HG03565 (cell line): ENCODE measurements around the gene DBNDD2.

Source experiments
- ATAC-seq: cut with Tn5 transposase; IDR thresholded peaks from one replicate; pipeline ENCODE4 v1.9.1; 2021; ENCODE audit warnings: mild to moderate bottlenecking, moderate library complexity; ENCODE audit not compliant: unreplicated experiment

DBNDD2 gene

DNA sequence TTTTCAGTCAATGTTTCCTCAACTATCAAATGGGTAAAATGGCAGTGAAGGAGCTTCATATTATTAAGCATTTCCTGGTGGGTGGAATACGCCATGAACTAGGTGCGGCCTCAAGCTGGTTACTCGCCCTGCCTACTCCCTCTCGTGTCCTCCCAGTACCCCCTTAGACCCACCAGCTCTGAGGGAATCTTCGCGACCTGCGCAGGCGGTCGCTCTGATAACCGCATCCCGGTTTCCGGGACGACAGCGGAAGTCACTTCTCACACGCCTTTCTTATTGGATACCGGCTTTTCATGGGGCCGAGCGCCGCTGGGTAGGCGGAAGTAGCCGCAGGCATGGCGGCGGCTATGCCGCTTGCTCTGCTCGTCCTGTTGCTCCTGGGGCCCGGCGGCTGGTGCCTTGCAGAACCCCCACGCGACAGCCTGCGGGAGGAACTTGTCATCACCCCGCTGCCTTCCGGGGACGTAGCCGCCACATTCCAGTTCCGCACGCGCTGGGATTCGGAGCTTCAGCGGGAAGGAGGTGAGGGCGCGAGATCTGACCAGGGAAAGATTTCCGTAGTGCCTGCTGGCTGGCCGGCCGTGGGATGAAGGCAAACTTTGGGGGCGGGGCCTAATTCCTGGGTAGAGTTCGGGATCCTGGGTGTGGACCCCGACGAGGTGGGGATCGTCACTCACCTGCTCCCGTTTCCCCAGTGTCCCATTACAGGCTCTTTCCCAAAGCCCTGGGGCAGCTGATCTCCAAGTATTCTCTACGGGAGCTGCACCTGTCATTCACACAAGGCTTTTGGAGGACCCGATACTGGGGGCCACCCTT lies 7.9 kb downstream of the DBNDD2 start, which contains the start of gene PIGT:
PIGT (plus strand) TSS at position 320 of the 816 bp plus-strand sequence; CDS start at position 336, 16 bp downstream.
- peak; percentile 53 for ATAC-seq

DNA sequence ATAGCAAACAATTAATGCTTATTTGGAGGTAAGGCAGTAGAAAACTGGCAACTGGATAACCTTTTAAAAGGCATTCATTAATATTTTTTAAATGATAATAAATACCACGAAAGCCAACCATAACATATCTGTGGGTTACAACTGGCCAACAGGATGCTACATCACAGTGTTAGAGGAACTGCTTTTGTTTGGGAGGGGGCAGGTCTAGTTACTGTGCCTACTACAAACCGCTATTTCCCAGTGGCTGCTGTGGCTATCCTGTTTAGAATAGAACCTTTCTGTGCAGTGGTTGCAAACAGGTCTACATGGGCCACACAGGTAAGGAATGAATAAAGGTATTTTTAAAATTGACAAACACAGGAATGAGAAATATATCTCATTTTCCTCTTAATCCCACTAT lies 8.8 kb downstream of the DBNDD2 start:
- no peak for ATAC-seq

- peak; percentile 75 for ATAC-seq
Observed at GRCh38 chr20:45419188-45420091, 11.4 kb downstream of the DBNDD2 start.

DNA sequence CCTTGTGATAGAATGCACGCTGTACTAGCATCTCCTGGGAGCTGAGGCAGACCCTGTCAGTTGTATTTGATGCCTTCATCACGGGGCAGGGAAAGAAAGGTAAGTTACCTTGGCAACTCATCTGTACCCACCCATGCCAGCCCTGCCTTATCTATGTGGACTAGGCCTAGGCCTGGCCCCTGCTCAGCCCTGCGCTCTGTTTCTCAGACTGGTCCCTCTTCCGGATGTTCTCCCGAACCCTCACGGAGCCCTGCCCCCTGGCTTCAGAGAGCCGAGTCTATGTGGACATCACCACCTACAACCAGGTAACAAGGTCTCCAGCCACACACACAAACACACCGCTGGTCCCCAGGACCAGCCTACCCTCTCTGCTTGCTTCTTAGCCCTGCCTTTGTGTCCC lies 12.0 kb downstream of the DBNDD2 start:
- ATAC-seq, result no peak

- no peak for ATAC-seq
Observed at GRCh38 chr20:45423700-45424099, 15.6 kb downstream of the DBNDD2 start.

DNA sequence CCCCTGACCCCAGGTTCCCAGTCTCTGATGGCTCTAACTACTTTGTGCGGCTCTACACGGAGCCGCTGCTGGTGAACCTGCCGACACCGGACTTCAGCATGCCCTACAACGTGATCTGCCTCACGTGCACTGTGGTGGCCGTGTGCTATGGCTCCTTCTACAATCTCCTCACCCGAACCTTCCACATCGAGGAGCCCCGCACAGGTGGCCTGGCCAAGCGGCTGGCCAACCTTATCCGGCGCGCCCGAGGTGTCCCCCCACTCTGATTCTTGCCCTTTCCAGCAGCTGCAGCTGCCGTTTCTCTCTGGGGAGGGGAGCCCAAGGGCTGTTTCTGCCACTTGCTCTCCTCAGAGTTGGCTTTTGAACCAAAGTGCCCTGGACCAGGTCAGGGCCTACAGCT lies 17.5 kb downstream of the DBNDD2 start:
- no peak for ATAC-seq

GRCh38 chr20:45426320-45427016 lies 18.4 kb downstream of the DBNDD2 start:
- no peak for ATAC-seq

- ATAC-seq, result no peak
Observed at GRCh38 chr20:45427236-45428149, 19.4 kb downstream of the DBNDD2 start.

- no peak for ATAC-seq
Observed at GRCh38 chr20:45429618-45430017, 21.5 kb downstream of the DBNDD2 start.

DNA sequence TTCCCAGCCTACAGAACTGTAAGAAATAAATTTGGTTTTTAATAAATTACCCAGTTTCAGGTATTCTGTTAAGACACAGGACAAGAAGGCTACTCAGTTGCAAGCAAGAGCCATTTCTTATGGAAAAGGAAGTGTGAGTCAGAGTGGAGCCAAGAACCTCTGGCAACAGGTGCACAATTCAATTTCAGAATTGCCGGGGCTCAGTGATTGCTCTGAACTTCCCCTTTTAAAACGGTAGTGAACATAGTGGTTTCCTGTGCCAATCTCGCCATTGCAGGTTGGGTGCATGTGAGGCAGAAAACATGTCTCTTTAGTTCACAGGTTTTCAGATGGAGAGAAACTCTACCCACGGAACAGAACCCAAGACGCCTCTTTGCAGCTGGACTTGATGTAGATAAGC lies 24.2 kb downstream of the DBNDD2 start:
- ATAC-seq, result no peak

GRCh38 chr20:45433316-45433715 lies 25.2 kb downstream of the DBNDD2 start:
- ATAC-seq, result no peak

GRCh38 chr20:45433976-45434375 lies 25.9 kb downstream of the DBNDD2 start:
- no peak for ATAC-seq

DNA sequence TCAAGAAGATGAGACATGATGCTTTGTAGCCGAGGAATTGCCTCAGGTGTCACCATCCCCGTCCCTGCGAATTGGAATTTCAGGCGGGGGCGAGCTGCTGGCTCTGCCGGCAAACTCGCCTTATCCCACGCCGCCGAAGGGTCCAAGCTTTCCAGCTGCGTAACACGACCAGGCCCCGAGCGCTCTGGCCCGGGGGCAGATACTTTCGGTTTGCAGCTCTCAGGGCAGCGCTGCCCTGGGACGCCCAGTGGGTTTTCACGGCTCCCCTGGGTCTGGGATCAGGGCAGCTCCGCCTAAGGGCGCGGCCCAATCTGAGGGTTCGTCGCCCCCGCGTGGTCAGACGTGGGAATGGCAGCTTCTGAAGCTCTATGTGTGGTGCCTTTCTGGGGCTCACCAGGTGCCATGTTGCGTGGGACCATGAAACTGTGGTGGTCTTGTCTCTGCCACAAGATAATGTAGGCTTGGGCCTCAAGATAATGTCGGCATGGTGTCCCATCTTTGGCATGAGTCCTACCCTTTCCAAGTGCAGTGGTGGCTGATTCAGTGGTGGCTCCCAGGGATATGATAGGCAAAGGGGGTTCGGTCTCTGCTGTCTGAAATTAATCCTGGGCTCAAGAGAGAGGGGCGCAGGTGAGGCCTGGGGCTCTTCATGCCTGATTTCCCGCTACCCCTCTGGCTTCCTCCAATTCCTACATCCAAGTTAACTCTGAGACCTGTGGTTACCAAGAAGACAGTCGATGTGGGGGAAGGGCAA lies 28.8 kb downstream of the DBNDD2 start:
- ATAC-seq, result peak; percentile 76

- no peak for ATAC-seq
Observed at GRCh38 chr20:45440424-45440823, 32.3 kb downstream of the DBNDD2 start.

DNA sequence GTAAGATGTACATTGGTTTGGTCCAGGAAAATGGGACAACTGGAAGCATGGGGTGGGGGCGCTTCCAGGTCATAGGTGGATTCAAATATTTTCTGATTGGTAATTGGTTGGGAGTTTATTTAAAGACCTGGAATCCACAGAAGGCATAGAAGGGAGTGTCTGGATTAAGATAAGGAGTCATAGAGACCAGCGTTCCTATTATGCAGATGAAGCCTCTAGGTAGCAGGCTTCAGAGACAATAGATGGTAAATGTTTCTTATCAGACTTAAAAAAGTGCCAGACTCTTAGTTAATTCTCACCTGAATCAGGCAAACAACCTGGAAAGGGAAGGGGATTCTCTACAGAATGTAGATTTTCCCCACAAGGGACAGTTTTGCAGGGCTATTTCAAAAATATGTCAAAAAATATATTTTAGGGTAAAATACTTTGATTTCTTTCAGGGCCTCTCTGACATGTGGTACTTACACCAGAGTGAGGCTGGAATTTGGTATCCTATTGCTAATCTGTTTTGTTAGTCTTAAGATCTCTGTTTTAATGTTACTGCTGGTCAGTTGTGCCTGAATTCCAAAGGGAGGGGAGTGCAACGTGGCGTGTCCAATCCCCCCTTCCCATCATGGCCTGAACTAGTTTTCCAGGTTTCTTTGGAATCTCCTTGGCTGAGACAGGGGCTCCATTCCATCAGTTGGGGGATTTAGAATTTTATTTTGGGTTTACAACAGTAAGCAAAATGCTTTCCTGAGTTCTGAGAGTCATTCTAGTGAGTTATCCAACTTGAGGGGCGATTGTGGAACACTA lies 33.0 kb downstream of the DBNDD2 start:
- no peak for ATAC-seq

DNA sequence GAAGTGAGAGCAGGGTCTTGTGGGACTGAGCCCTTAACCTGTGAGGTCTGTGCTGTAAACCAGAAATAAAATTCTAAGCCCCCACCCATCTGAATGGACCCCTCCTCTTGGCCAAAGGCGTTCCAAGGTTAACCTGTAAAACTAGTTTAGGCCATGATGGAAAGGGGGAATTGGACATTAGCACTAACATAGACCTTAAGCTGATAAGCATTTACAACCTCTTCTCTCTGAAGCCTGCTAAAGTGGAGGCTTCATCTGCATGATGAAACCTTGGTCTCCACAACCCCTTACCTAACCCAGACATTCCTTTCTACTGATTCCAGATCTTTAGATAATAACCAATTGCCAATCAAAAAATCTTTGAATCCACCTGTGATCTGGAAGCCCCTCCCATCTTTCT lies 33.7 kb downstream of the DBNDD2 start:
- no peak for ATAC-seq

DNA sequence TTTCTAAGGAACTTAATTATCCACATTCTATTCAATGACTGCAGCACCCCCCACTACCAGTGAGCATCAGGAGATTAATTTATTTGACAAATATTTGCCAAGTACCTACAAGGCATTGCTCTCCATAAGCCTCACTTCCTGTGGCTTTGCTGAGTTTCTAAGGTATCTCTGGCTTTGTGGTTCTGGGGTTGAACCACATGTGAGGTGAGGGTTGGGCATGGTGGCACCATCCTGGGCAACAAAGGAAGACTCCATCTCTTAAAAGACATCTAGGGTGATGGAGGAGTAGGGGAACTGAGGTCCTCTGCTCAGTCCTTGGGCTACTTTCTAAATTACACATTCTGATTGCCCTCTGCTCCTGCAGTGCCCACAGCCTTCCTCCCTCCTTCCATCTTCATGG lies 36.0 kb downstream of the DBNDD2 start:
- no peak for ATAC-seq

- no peak for ATAC-seq
Observed at GRCh38 chr20:45445805-45446562, 37.9 kb downstream of the DBNDD2 start.
